Heart left ventricle (tissue), 13 donors: Measurements from ENCODE around the gene ENO4.

ENCODE experiments used
- POLR2A ChIP-seq, 2 donors: fragments of 450-650 bp; IDR thresholded peaks; one replicate each; pipeline ENCODE4 v1.6.1; 2017; ENCODE audit warnings: antibody characterized with exemption in 2 of 2, mild to moderate bottlenecking in 2 of 2, moderate library complexity in 2 of 2
- TF ChIP-seq, protein P1 (sequence below), 12 donors: fragments of 200-600 bp; sonication (generic) in 4 of 12; IDR thresholded peaks; one replicate each; pipeline versions ENCODE4 v1.5.0 to v1.8.0; 2018 to 2022; ENCODE audit warnings: antibody characterized with exemption in 12 of 12, mild to moderate bottlenecking in 5 of 12
- donor health status: ischemic (EF 13 %, LVEDD 7.1; RV severe dilation, severe dysfunction).
- donor health status: DM: no; HTN: yes; CAD: no.
- donor health status: DM: no; HTN: no; CAD: no.
- donor health status: ischemic (EF 25% LVEDD 6.9; RV normal size, moderate dysfunction).
- donor health status: ischemic (EF 25% LVEDD 5.7; RV mildly dilated, moderate dysfunction).
- donor health status: ischemic (EF 35%, LVEDD 5.7; RV mildly dilated, moderate dysfunction).
- donor health status: nonischemic (EF 11% LVEDD 7.7; RV severe dilation, severe dysfunction).
- donor health status: DM: yes; HTN: yes; CAD: no.
- donor health status: PGD.
- donor health status: ischemic (EF 29% LVEDD 5.4; RV normal size, mild dysfunction).
- donor health status: nonischemic (EF 23%, LVEDD 6.1; RV moderate dilation, normal function).

DNA sequence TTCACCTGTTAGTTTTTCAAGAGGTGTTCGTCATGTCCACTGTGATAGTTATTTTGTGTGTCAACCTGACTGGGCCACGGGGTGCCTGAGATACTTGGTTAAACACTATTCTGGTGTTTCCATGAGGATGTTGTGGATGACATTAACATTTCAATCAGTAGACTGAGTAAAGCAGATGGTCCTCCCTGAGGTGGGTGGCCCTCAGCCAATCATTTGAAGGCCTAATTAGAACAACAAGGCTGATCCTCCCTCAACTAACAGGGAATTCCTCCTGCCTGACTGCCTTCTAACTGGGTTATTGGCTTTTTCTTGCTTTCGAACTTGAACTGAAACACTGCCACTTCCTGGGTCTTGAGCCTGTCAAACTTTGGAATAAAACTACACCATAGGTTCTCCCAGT lies 75.8 kb downstream of the ENO4 start:
- TF ChIP-seq, protein P1, sequence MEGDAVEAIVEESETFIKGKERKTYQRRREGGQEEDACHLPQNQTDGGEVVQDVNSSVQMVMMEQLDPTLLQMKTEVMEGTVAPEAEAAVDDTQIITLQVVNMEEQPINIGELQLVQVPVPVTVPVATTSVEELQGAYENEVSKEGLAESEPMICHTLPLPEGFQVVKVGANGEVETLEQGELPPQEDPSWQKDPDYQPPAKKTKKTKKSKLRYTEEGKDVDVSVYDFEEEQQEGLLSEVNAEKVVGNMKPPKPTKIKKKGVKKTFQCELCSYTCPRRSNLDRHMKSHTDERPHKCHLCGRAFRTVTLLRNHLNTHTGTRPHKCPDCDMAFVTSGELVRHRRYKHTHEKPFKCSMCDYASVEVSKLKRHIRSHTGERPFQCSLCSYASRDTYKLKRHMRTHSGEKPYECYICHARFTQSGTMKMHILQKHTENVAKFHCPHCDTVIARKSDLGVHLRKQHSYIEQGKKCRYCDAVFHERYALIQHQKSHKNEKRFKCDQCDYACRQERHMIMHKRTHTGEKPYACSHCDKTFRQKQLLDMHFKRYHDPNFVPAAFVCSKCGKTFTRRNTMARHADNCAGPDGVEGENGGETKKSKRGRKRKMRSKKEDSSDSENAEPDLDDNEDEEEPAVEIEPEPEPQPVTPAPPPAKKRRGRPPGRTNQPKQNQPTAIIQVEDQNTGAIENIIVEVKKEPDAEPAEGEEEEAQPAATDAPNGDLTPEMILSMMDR (IDR thresholded peaks at IDR 0.05), result no peak
- TF ChIP-seq POLR2A (IDR thresholded peaks at IDR 0.05), result no peak
